ENCODE results near the gene BYSL. TPM values are rescaled to one million over a fixed set of nuclear protein-coding genes. Genes with fewer than 3 reads are reported as not detected.

Gene BYSL
- total RNA-seq, 1 experiment from 2014 or later, result 33.0 TPM

- intact Hi-C loops (cut with micrococcal nuclease; ENCODE audit: unreplicated experiment), result no loop called here
- Histone ChIP-seq H3K4me3 (no peak overlapping the region), H2AFZ (no peak overlapping the region), H3K4me2 (no peak overlapping the region), H3K9me2 (ENCODE audit: insufficient read depth) (no peaks in the 10 kb centered on the region), H3K27me3 (ENCODE audit: insufficient read depth, low read depth) (no peaks in the 10 kb centered on the region), H3K36me3 (ENCODE audit: low read depth) (no peaks in the 10 kb centered on the region), H3K79me2 (ENCODE audit: low read depth) (no peaks in the 10 kb centered on the region), H4K20me1 (ENCODE audit: insufficient read depth) (no peaks in the 10 kb centered on the region), H3K9me3 (ENCODE audit: insufficient read depth, low read depth) (no peaks in the 10 kb centered on the region), H3F3A (ENCODE audit: insufficient read depth, low read depth) (peaks cover 13% of the 10 kb centered on the region; the same call in 1 of the 2 replicates), H3K4me1 (replicated peaks; ENCODE audit: insufficient read depth) (no peaks in the 10 kb centered on the region; the same call in 1 of the 2 replicates), H3K27ac (peak overlapping the region; percentile 9)
- peak in 1 of 2 experiments; percentile 52 for DNase-seq
- ChIA-PET CTCF (no interaction called here), POLR2A (ENCODE audit: unreplicated experiment) (interaction anchor here (0.5 to 0.6 kb wide), 2 partner anchors 9 to 60 kb away, joined by 6 to 14 read pairs; no protein-coding TSS in a partner anchor)
- BruUV-seq (replicated peaks), result no TSS peak
- TF ChIP-seq EZH2 (IDR thresholded peaks at IDR 0.05; ENCODE audit: low read depth), result no peak
- TF ChIP-seq CTCF (conservative IDR thresholded peaks at IDR 0.05), result no peak
These were observed 34.1 kb downstream of the BYSL start for GRCh38 chr6:41955412-41955811.

GRCh38 chr6:41957117-41957516 lies 35.8 kb downstream of the BYSL start:
- DNase-seq, result no peak
- Histone ChIP-seq H3K4me3 (no peak overlapping the region), H3K27ac (no peak overlapping the region), H4K20me1 (ENCODE audit: insufficient read depth) (no peaks in the 10 kb centered on the region), H3K4me1 (replicated peaks; ENCODE audit: insufficient read depth) (peaks cover 11% of the 10 kb centered on the region), H3K9me2 (ENCODE audit: insufficient read depth) (no peaks in the 10 kb centered on the region), H2AFZ (no peak overlapping the region), H3K9me3 (ENCODE audit: insufficient read depth, low read depth) (no peaks in the 10 kb centered on the region), H3K27me3 (ENCODE audit: insufficient read depth, low read depth) (no peaks in the 10 kb centered on the region), H3K36me3 (ENCODE audit: low read depth) (no peaks in the 10 kb centered on the region), H3K4me2 (no peak overlapping the region), H3F3A (ENCODE audit: insufficient read depth, low read depth) (peaks cover 13% of the 10 kb centered on the region; the same call in 1 of the 2 replicates), H3K79me2 (ENCODE audit: low read depth) (no peaks in the 10 kb centered on the region)
- intact Hi-C loops (cut with micrococcal nuclease; ENCODE audit: unreplicated experiment), result no loop called here
- CTCF ChIA-PET, result no interaction called here
- TF ChIP-seq EZH2 (IDR thresholded peaks at IDR 0.05; ENCODE audit: low read depth), result no peak
- no peak for TF ChIP-seq CTCF (conservative IDR thresholded peaks at IDR 0.05)
- no TSS peak for BruUV-seq (replicated peaks)
- POLR2A ChIA-PET (ENCODE audit: unreplicated experiment), result no interaction called here

GRCh38 chr6:41958022-41958856 lies 36.9 kb downstream of the BYSL start:
- no peaks in the 10 kb centered on the region for H4K20me1 ChIP-seq (ENCODE audit: insufficient read depth)
- no peaks in the 10 kb centered on the region for H3K36me3 ChIP-seq (ENCODE audit: low read depth)
- H3K9me3 ChIP-seq (ENCODE audit: insufficient read depth, low read depth), result no peaks in the 10 kb centered on the region
- H3K4me1 ChIP-seq (replicated peaks; ENCODE audit: insufficient read depth), result peaks cover 12% of the 10 kb centered on the region
- no peaks in the 10 kb centered on the region for H3K79me2 ChIP-seq (ENCODE audit: low read depth)
- no peak overlapping the region for H3K4me2 ChIP-seq
- H3F3A ChIP-seq (ENCODE audit: insufficient read depth, low read depth), result peaks cover 13% of the 10 kb centered on the region; the same call in 1 of the 2 replicates
- TF ChIP-seq CTCF (conservative IDR thresholded peaks at IDR 0.05) (no peak), EZH2 (IDR thresholded peaks at IDR 0.05; ENCODE audit: low read depth) (no peak)
- ChIA-PET CTCF (no interaction called here), POLR2A (ENCODE audit: unreplicated experiment) (no interaction called here)
- H3K27ac ChIP-seq, result no peak overlapping the region
- intact Hi-C loops (cut with micrococcal nuclease; ENCODE audit: unreplicated experiment), result no loop called here
- no peak overlapping the region for H3K4me3 ChIP-seq
- no peak overlapping the region for H2AFZ ChIP-seq
- DNase-seq, result no peak
- H3K27me3 ChIP-seq (ENCODE audit: insufficient read depth, low read depth), result no peaks in the 10 kb centered on the region
- BruUV-seq (replicated peaks), result no TSS peak
- H3K9me2 ChIP-seq (ENCODE audit: insufficient read depth), result no peaks in the 10 kb centered on the region

All from PC-9 (cell line).